A673 (cell line): ENCODE measurements around the gene RNF7. TPM values are rescaled to one million over a fixed set of nuclear protein-coding genes. Genes with fewer than 3 reads are reported as not detected.

Experiments
- BruUV-seq: library from RNA; stranded (reverse); fragments of 400-500 nt; replicated peaks from 2 replicates; lab custom pipeline; 2021; lab: Mats Ljungman, UMichigan
- CTCF ChIA-PET: fragments of 300-600 bp; sonication (Branson Sonifier 250); formaldehyde crosslinking; loops from one replicate; lab custom pipeline; 2022; ENCODE audit warnings: antibody characterized with exemption; lab: Charles Lee
- POLR2A ChIA-PET: fragments of 300-600 bp; sonication (Branson Sonifier 250); formaldehyde crosslinking; loops from one replicate; lab custom pipeline; 2022; ENCODE audit warnings: antibody characterized with exemption; ENCODE audit not compliant: low non-redundant PET; lab: Charles Lee
- DNase-seq: peaks from one replicate; pipeline ENCODE4 v3.0.0-alpha.2; 2015; ENCODE audit warnings: low spot score
- H3K27ac ChIP-seq: fragments of 200-600 bp; sonication (generic); 2 replicates; pipeline ENCODE4 v1.5.1; 2016; ENCODE audit warnings: mixed run types, low read depth, mild to moderate bottlenecking, mixed read lengths, antibody characterized with exemption, low read length; ENCODE audit not compliant: poor library complexity, severe bottlenecking
- H3K27me3 ChIP-seq: fragments of 200-600 bp; sonication (generic); replicated peaks from 2 replicates; pipeline ENCODE4 v1.6.1; 2017; ENCODE audit warnings: mixed run types, low read depth, mild to moderate bottlenecking, mixed read lengths, antibody characterized with exemption, low read length; ENCODE audit not compliant: insufficient read depth, poor library complexity
- H3K36me3 ChIP-seq: fragments of 200-600 bp; sonication (generic); 2 replicates; pipeline ENCODE4 v1.6.1; 2016; ENCODE audit warnings: mixed run types, mild to moderate bottlenecking, mixed read lengths, antibody characterized with exemption, low read length; ENCODE audit not compliant: insufficient read depth, poor library complexity, severe bottlenecking
- H3K4me1 ChIP-seq: fragments of 200-600 bp; sonication (generic); 2 replicates; pipeline ENCODE4 v1.6.1; 2017; ENCODE audit warnings: mixed run types, mild to moderate bottlenecking, mixed read lengths, antibody characterized with exemption, low read length; ENCODE audit not compliant: insufficient read depth, poor library complexity, severe bottlenecking
- H3K4me3 ChIP-seq: fragments of 200-600 bp; sonication (generic); 2 replicates; pipeline ENCODE4 v1.5.1; 2016; ENCODE audit warnings: low read depth, mixed run types, mild to moderate bottlenecking, mixed read lengths, low read length; ENCODE audit not compliant: poor library complexity, severe bottlenecking
- H3K9me3 ChIP-seq: fragments of 200-600 bp; sonication (generic); 2 replicates; pipeline ENCODE4 v1.6.1; 2016; ENCODE audit warnings: mixed run types, low read depth, mild to moderate bottlenecking, mixed read lengths, antibody characterized with exemption, low read length; ENCODE audit not compliant: poor library complexity, severe bottlenecking
- CTCF ChIP-seq: fragments of 300-800, 200-600 bp; sonication (generic); conservative IDR thresholded peaks from 2 replicates; pipeline ENCODE4 v1.5.1; 2017; ENCODE audit warnings: low read depth, mild to moderate bottlenecking, antibody characterized with exemption, low read length, moderate library complexity, mixed read lengths
- EZH2 ChIP-seq: fragments of 200-600 bp; sonication (generic); IDR thresholded peaks from 2 replicates; pipeline ENCODE4 v1.6.1; 2017; ENCODE audit warnings: borderline replicate concordance, low read depth, mild to moderate bottlenecking, mixed read lengths, antibody characterized with exemption, low read length; ENCODE audit not compliant: poor library complexity, severe bottlenecking
- intact Hi-C: fragments of 100-400 bp; cut with micrococcal nuclease; formaldehyde crosslinking; loops from one replicate; pipeline ENCODE4 v1.10.0; 2022; ENCODE audit not compliant: unreplicated experiment
- total RNA-seq: library from RNA; stranded (reverse); gene quantifications from 2 replicates; pipeline ENCODE4 v1.2.3, GENCODE V29; 2021

The RNF7 gene
- total RNA-seq, 1 experiment from 2014 or later: 123 TPM

DNA sequence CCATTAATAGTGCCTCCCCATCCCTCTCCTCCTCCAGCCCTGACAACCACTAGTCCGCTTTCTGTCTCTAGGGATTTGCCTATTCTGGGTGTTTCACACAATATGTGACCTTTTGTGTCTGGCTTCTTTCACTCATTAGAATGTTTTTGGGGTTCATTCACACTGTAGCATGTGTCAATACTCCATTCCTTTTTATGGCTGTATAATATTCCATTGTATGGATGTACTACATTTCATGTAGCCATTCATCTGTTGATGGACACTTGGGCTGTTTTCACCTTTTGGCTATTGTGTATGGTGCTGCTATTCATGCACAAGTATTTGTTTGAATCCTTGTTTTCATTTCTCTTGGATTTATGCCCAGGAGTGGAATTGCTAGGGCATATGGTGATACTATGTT lies 41.6 kb downstream of the RNF7 start:
- BruUV-seq: no TSS peak
- no peaks in the 10 kb centered on the region for H3K9me3 ChIP-seq
- DNase-seq: no peak
- no peak overlapping the region for H3K4me3 ChIP-seq
- ChIA-PET POLR2A (no interaction called here), CTCF (no interaction called here)
- H3K27me3 ChIP-seq: no peaks in the 10 kb centered on the region
- no peaks in the 10 kb centered on the region for H3K4me1 ChIP-seq
- no peak for TF ChIP-seq CTCF
- TF ChIP-seq EZH2: no peak
- H3K36me3 ChIP-seq: no peaks in the 10 kb centered on the region
- intact Hi-C loops: no loop called here
- H3K27ac ChIP-seq: no peak overlapping the region

GRCh38 chr3:141782386-141782932 lies 44.4 kb downstream of the RNF7 start:
- Histone ChIP-seq H3K27ac (no peak overlapping the region), H3K36me3 (no peaks in the 10 kb centered on the region), H3K4me1 (no peaks in the 10 kb centered on the region), H3K4me3 (no peak overlapping the region), H3K27me3 (no peaks in the 10 kb centered on the region), H3K9me3 (no peaks in the 10 kb centered on the region)
- intact Hi-C loops: no loop called here
- no TSS peak for BruUV-seq
- peak; percentile 41 for DNase-seq
- POLR2A ChIA-PET: no interaction called here
- CTCF ChIA-PET: interaction anchor here (0.7 kb wide), 1 partner anchor 238 kb away, joined by 3 read pairs; no protein-coding TSS in a partner anchor
- TF ChIP-seq CTCF: peak; percentile 44
- TF ChIP-seq EZH2: no peak

GRCh38 chr3:141783632-141784031 lies 45.5 kb downstream of the RNF7 start:
- ChIA-PET CTCF (no interaction called here), POLR2A (no interaction called here)
- TF ChIP-seq CTCF (no peak), EZH2 (no peak)
- intact Hi-C loops: no loop called here
- Histone ChIP-seq H3K9me3 (no peaks in the 10 kb centered on the region), H3K36me3 (no peaks in the 10 kb centered on the region), H3K4me3 (no peak overlapping the region), H3K27ac (no peak overlapping the region), H3K4me1 (no peaks in the 10 kb centered on the region), H3K27me3 (no peaks in the 10 kb centered on the region)
- no TSS peak for BruUV-seq
- no peak for DNase-seq
